Keratinocyte (primary cell): Measurements from ENCODE around the gene PYGO1. TPM values are rescaled to one million over a fixed set of nuclear protein-coding genes. Genes with fewer than 3 reads are reported as not detected.
"Not testable (repeated sequence)": the region's sequence is repeated elsewhere in the genome, so short reads cannot be mapped to it uniquely, and the experiment has no call there.

Experiments
- DNase-seq: peaks from one replicate; pipeline ENCODE4 v3.0.0-alpha.2; 2011; ENCODE audit warnings: low read depth, missing footprints, low spot score
- FAIRE-seq: peaks from 2 replicates; lab custom pipeline; 2011; peaks lifted over from hg19 to GRCh38; lab: Jason Lieb, UNC
- H2AFZ ChIP-seq: 2 replicates; pipeline ENCODE4 v1.6.0; 2012; ENCODE audit warnings: low read length, control low read depth, inconsistent platforms; ENCODE audit not compliant: control insufficient read depth
- H3K27ac ChIP-seq: 2 replicates; pipeline ENCODE4 v1.5.1; 2011; ENCODE audit warnings: low read length; ENCODE audit not compliant: control insufficient read depth, insufficient read depth
- H3K27me3 ChIP-seq: 3 replicates; pipeline ENCODE4 v1.6.0; 2011; ENCODE audit warnings: low read length; ENCODE audit not compliant: control insufficient read depth, insufficient read depth; ENCODE audit errors: extremely low read depth
- H3K36me3 ChIP-seq, 2 experiments: 2 replicates in 1 of 2; 3 replicates in 1 of 2; pipeline ENCODE4 v1.5.1; 2011; ENCODE audit warnings: low read length in 2 of 2, mild to moderate bottlenecking in 1 of 2; ENCODE audit not compliant: control insufficient read depth in 2 of 2, insufficient read depth in 2 of 2; ENCODE audit errors: extremely low read depth in 1 of 2
- H3K4me1 ChIP-seq: 3 replicates; pipeline ENCODE4 v1.5.1; 2011; ENCODE audit warnings: low read length; ENCODE audit not compliant: control insufficient read depth, insufficient read depth; ENCODE audit errors: extremely low read depth
- H3K4me2 ChIP-seq: 3 replicates; pipeline ENCODE4 v1.6.0; 2011; ENCODE audit warnings: low read depth, low read length; ENCODE audit not compliant: control insufficient read depth, insufficient read depth; ENCODE audit errors: extremely low read depth
- H3K4me3 ChIP-seq, 3 experiments: fragments of 200-600 bp in 1 of 3; sonication (generic) in 1 of 3; 2 replicates in 2 of 3; 3 replicates in 1 of 3; pipeline ENCODE4 v1.5.1; 2011 to 2016; ENCODE audit warnings: low read length in 3 of 3, mild to moderate bottlenecking in 3 of 3, control low read depth in 2 of 3, inconsistent platforms in 1 of 3, low read depth in 1 of 3, mixed read lengths in 1 of 3, mixed run types in 1 of 3, moderate library complexity in 1 of 3; ENCODE audit not compliant: control insufficient read depth in 2 of 3, insufficient read depth in 2 of 3; ENCODE audit errors: extremely low read depth in 1 of 3
- H3K79me2 ChIP-seq: 2 replicates; pipeline ENCODE4 v1.6.0; 2012; ENCODE audit warnings: low read length; ENCODE audit not compliant: control insufficient read depth, insufficient read depth
- H3K9ac ChIP-seq: 3 replicates; pipeline ENCODE4 v1.6.0; 2011; ENCODE audit warnings: low read length; ENCODE audit not compliant: control insufficient read depth, insufficient read depth; ENCODE audit errors: extremely low read depth
- H3K9me1 ChIP-seq: 3 replicates; pipeline ENCODE4 v1.6.0; 2011; ENCODE audit warnings: low read length; ENCODE audit not compliant: control insufficient read depth, insufficient read depth; ENCODE audit errors: extremely low read depth
- H3K9me3 ChIP-seq: 2 replicates; pipeline ENCODE4 v1.5.1; 2012; ENCODE audit warnings: low read depth, low read length; ENCODE audit not compliant: control insufficient read depth
- H4K20me1 ChIP-seq: 3 replicates; pipeline ENCODE4 v1.6.0; 2011; ENCODE audit warnings: low read length; ENCODE audit not compliant: control insufficient read depth, insufficient read depth; ENCODE audit errors: extremely low read depth
- CTCF ChIP-seq, 3 experiments: IDR thresholded peaks in 1 of 3; conservative IDR thresholded peaks in 1 of 3; optimal IDR thresholded peaks in 1 of 3; 2 replicates in 2 of 3; 3 replicates in 1 of 3; pipeline versions ENCODE3 to v1.5.1; 2011; ENCODE audit warnings: low read length in 3 of 3, mild to moderate bottlenecking in 3 of 3, moderate library complexity in 2 of 3, control low read depth in 1 of 3, inconsistent platforms in 1 of 3; ENCODE audit not compliant: insufficient read depth in 2 of 3; ENCODE audit errors: extremely low read depth in 1 of 3
- EZH2 ChIP-seq: IDR thresholded peaks from one replicate; pipeline ENCODE4 v1.6.1; 2012; ENCODE audit warnings: inconsistent platforms, mild to moderate bottlenecking, low read length, moderate library complexity
- dilution Hi-C: fragments of 300-500 bp; cut with MboI; formaldehyde crosslinking; loops from one replicate; pipeline ENCODE4 v1.7.0; 2020; ENCODE audit warnings: low sequenced_read_pairs; ENCODE audit not compliant: extremely low pct_ligation_motif_present
- polyA plus RNA-seq, 5 experiments: library from polyadenylated mRNA; depleted of rRNA in 3 of 5; stranded (reverse) in 3 of 5; stranded (forward) in 1 of 5; unstranded in 1 of 5; fragments of >200 nt; gene quantifications; 1 replicate in 1 of 5; 2 replicates in 3 of 5; 3 replicates in 1 of 5; pipeline versions ENCODE4 v1.2.1 to v1.2.3, GENCODE V29; 2011 to 2012; ENCODE audit warnings: missing spikeins in 2 of 5, low read depth in 1 of 5, low replicate concordance in 1 of 5

PYGO1 gene
- polyA plus RNA-seq, 1 donor (not counting 4 experiments of a cell fraction or from before 2014, with no cell fraction given), result 2.2 TPM

DNA sequence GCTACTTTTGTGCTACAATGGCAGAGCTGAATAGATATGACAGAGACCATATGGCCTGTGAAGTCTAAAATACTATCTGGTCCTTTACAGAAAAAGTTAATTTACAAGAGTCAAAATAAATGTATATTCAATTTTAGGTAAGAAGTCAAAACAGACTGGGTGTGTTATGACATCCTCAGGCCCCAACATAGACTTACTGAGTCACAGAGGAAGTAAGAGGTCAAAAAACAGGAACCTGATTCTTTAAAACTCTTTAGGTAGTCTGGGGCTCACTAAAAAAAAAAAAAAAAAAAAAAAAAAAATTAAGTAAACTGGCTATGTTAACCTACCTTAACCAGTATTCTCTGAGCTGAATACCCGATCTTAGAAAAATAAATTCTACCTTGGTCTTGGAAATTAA lies 93.2 kb downstream of the PYGO1 start:
- H3K79me2 ChIP-seq, result no peaks in the 10 kb centered on the region
- H3K27ac ChIP-seq, result no peak overlapping the region
- no peak overlapping the region for H2AFZ ChIP-seq
- no peak overlapping the region for H3K4me2 ChIP-seq
- TF ChIP-seq EZH2 (no peak), CTCF (optimal IDR thresholded peaks at IDR 0.05 in 1 of 3, IDR thresholded peaks at IDR 0.05 in 1 of 3, conservative IDR thresholded peaks at IDR 0.05 in 1 of 3; ENCODE audit: extremely low read depth in 1 of 3, insufficient read depth in 2 of 3, low read length in 3 of 3) (no peak)
- DNase-seq (no peak), FAIRE-seq (no peak)
- dilution Hi-C loops, result no loop called here
- H3K9me3 ChIP-seq, result no peaks in the 10 kb centered on the region
- no peak overlapping the region for H3K4me3 ChIP-seq
- no peaks in the 10 kb centered on the region for H3K4me1 ChIP-seq
- H3K9me1 ChIP-seq, result no peaks in the 10 kb centered on the region
- no peaks in the 10 kb centered on the region for H3K27me3 ChIP-seq
- H3K9ac ChIP-seq, result no peak overlapping the region
- H4K20me1 ChIP-seq, result no peaks in the 10 kb centered on the region
- no peaks in the 10 kb centered on the region for H3K36me3 ChIP-seq

GRCh38 chr15:55488952-55489600 lies 99.1 kb downstream of the PYGO1 start:
- H3K9ac ChIP-seq, DNase-seq, H3K9me3 ChIP-seq, H3K9me1 ChIP-seq, H3K4me2 ChIP-seq, H3K79me2 ChIP-seq, H3K4me3 ChIP-seq, H3K27ac ChIP-seq, FAIRE-seq, dilution Hi-C loops, H2AFZ ChIP-seq, H3K36me3 ChIP-seq, H3K27me3 ChIP-seq, H3K4me1 ChIP-seq, H4K20me1 ChIP-seq: not testable (repeated sequence)

Other genes starting within 250 kb of the PYGO1 start
- 7.1 to 12.4 TPM (median 10.5 TPM) in 3 replicates for gene CCPG1, start 180.0 kb downstream of the PYGO1 start, polyA plus RNA-seq
- 3.2 to 4.3 TPM (median 3.4 TPM) in 3 replicates for gene PIERCE2, start 179.8 kb downstream of the PYGO1 start, polyA plus RNA-seq
- 2.9 to 4.3 TPM (median 3.7 TPM) in 3 replicates for gene DNAAF4, start 80.1 kb downstream of the PYGO1 start, polyA plus RNA-seq
- not detected in 3 replicates for gene PRTG, start 154.8 kb upstream of the PYGO1 start, polyA plus RNA-seq